ENCODE results near the gene MBOAT1. TPM values are rescaled to one million over a fixed set of nuclear protein-coding genes. Genes with fewer than 3 reads are reported as not detected.

The MBOAT1 gene
- polyA plus RNA-seq, 3 donors, result 6.8 to 59.1 (median 8.1) TPM

DNA sequence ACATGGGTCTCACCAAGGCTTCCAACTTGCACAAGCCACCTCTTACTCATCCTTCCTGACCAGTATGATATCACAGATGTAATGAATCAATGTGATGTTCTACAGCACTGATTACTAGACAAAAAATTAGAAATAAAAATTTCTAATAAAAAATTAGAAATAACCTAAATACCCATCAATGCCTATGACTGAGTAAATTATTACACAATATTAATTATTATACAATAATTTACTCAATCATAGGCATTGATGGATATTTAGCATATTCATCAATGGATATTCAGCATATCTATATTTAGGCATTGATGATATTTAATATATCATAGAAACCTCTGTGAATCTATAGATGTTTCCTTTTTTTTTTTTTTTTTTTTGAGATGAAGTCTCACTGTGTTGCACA, 43.2 kb upstream of the MBOAT1 start:
- H3K4me1 ChIP-seq (ENCODE audit: control insufficient read depth in 1 of 2, insufficient read depth in 2 of 2, low read length in 2 of 2), result peaks cover 11 to 12% of the 10 kb centered on the region in 2 donors
- no peak overlapping the region for H3K9ac ChIP-seq (ENCODE audit: insufficient read depth, low read length, poor library complexity, severe bottlenecking)
- H2AFZ ChIP-seq (ENCODE audit: insufficient read depth, low read depth, low read length, poor library complexity, severe bottlenecking), result no peak overlapping the region
- no peak overlapping the region for H3K27ac ChIP-seq (ENCODE audit: low read depth in 1 of 2, low read length in 2 of 2)
- peaks cover 0 to 13% (median 0%) of the 10 kb centered on the region in 7 donors for H3K9me3 Mint-ChIP-seq
- no peak overlapping the region for H3K4me2 ChIP-seq (replicated peaks; ENCODE audit: extremely low read depth, low read length, poor library complexity, severe bottlenecking)
- H3K4me1 Mint-ChIP-seq, result peaks cover 9% of the 10 kb centered on the region
- H3K36me3 Mint-ChIP-seq, result no peaks in the 10 kb centered on the region
- no peaks in the 10 kb centered on the region for H3K27me3 ChIP-seq (ENCODE audit: control insufficient read depth in 2 of 2, insufficient read depth in 2 of 2, low read length in 2 of 2)
- peaks cover 0 to 8% of the 10 kb centered on the region in 2 donors for H3K9me3 ChIP-seq (replicated peaks in 1 of 2; ENCODE audit: control insufficient read depth in 1 of 2, insufficient read depth in 1 of 2, low read length in 2 of 2)
- H3K4me3 ChIP-seq (replicated peaks in 1 of 3; ENCODE audit: low read depth in 2 of 3, low read length in 3 of 3), result no peak overlapping the region
- TF ChIP-seq, protein P1, sequence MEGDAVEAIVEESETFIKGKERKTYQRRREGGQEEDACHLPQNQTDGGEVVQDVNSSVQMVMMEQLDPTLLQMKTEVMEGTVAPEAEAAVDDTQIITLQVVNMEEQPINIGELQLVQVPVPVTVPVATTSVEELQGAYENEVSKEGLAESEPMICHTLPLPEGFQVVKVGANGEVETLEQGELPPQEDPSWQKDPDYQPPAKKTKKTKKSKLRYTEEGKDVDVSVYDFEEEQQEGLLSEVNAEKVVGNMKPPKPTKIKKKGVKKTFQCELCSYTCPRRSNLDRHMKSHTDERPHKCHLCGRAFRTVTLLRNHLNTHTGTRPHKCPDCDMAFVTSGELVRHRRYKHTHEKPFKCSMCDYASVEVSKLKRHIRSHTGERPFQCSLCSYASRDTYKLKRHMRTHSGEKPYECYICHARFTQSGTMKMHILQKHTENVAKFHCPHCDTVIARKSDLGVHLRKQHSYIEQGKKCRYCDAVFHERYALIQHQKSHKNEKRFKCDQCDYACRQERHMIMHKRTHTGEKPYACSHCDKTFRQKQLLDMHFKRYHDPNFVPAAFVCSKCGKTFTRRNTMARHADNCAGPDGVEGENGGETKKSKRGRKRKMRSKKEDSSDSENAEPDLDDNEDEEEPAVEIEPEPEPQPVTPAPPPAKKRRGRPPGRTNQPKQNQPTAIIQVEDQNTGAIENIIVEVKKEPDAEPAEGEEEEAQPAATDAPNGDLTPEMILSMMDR (IDR thresholded peaks at IDR 0.05), result no peak
- no peak for DNase-seq
- H3K27me3 Mint-ChIP-seq (ENCODE audit: low read depth in 3 of 3), result peaks cover 0 to 1% (median 0%) of the 10 kb centered on the region in 3 donors
- no peaks in the 10 kb centered on the region for H3K79me2 ChIP-seq (ENCODE audit: insufficient read depth, low read length)
- H3K27ac Mint-ChIP-seq, result no peak overlapping the region
- no peaks in the 10 kb centered on the region for H3K36me3 ChIP-seq (replicated peaks in 1 of 2; ENCODE audit: control insufficient read depth in 1 of 2, insufficient read depth in 2 of 2, low read length in 2 of 2)
- H3K4me3 Mint-ChIP-seq, result no peak overlapping the region
- no peaks in the 10 kb centered on the region for H4K20me1 ChIP-seq (ENCODE audit: insufficient read depth, low read length)
- intact Hi-C loops (cut with micrococcal nuclease), result no loop called here

DNA sequence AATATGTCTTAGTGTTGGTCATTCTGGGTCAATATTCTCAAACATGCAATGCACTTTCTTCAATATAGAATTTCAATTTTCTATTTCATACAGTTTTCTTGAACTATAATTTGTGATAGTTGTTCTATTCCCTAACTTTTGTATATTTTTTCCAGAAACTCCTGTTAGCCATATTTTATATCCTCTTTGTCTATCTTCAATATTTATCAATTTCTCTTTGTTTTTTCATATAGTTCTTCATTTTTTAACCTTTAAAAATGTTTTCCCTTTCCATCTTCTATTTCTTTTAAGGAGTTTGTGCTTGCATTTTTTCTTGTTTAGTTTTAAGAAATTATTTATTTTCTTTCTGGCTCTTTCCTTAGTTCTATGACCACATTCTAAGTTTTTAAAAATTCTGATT, 42.0 kb upstream of the MBOAT1 start:
- TF ChIP-seq, protein P1 (IDR thresholded peaks at IDR 0.05), result no peak
- Histone ChIP-seq H3K9me3 (replicated peaks in 1 of 2; ENCODE audit: control insufficient read depth in 1 of 2, insufficient read depth in 1 of 2, low read length in 2 of 2) (peaks cover 0 to 2% of the 10 kb centered on the region in 2 donors), H3K4me1 (ENCODE audit: control insufficient read depth in 1 of 2, insufficient read depth in 2 of 2, low read length in 2 of 2) (peaks cover 11 to 12% of the 10 kb centered on the region in 2 donors), H3K27me3 (ENCODE audit: control insufficient read depth in 2 of 2, insufficient read depth in 2 of 2, low read length in 2 of 2) (no peaks in the 10 kb centered on the region), H4K20me1 (ENCODE audit: insufficient read depth, low read length) (no peaks in the 10 kb centered on the region), H3K27ac (ENCODE audit: low read depth in 1 of 2, low read length in 2 of 2) (no peak overlapping the region), H3K4me2 (replicated peaks; ENCODE audit: extremely low read depth, low read length, poor library complexity, severe bottlenecking) (no peak overlapping the region), H2AFZ (ENCODE audit: insufficient read depth, low read depth, low read length, poor library complexity, severe bottlenecking) (no peak overlapping the region), H3K36me3 (replicated peaks in 1 of 2; ENCODE audit: control insufficient read depth in 1 of 2, insufficient read depth in 2 of 2, low read length in 2 of 2) (no peaks in the 10 kb centered on the region), H3K4me3 (replicated peaks in 1 of 3; ENCODE audit: low read depth in 2 of 3, low read length in 3 of 3) (no peak overlapping the region), H3K79me2 (ENCODE audit: insufficient read depth, low read length) (no peaks in the 10 kb centered on the region), H3K9ac (ENCODE audit: insufficient read depth, low read length, poor library complexity, severe bottlenecking) (no peak overlapping the region)
- H3K27me3 Mint-ChIP-seq (ENCODE audit: low read depth in 3 of 3), result peaks cover 0 to 1% (median 0%) of the 10 kb centered on the region in 3 donors
- H3K36me3 Mint-ChIP-seq, result no peaks in the 10 kb centered on the region
- H3K4me1 Mint-ChIP-seq, result peaks cover 9% of the 10 kb centered on the region
- H3K9me3 Mint-ChIP-seq, result peaks cover 0 to 5% (median 0%) of the 10 kb centered on the region in 7 donors
- H3K4me3 Mint-ChIP-seq, result no peak overlapping the region
- H3K27ac Mint-ChIP-seq, result no peak overlapping the region
- no peak for DNase-seq
- intact Hi-C loops (cut with micrococcal nuclease), result no loop called here
